SK-N-SH (cell line): ENCODE results near the gene RASSF4. TPM values are rescaled to one million over a fixed set of nuclear protein-coding genes. Genes with fewer than 3 reads are reported as not detected.

Source experiments
- CTCF ChIA-PET: fragments of 300-600, 350-600 bp; formaldehyde crosslinking; extraction: SDS; loops from one replicate; lab custom pipeline; 2021; lab: Yijun Ruan, JAX
- POLR2A ChIA-PET: fragments of 350-600 bp; sonication (Branson Sonifier 250); formaldehyde crosslinking; extraction: SDS; loops from one replicate; lab custom pipeline; 2020; ENCODE audit warnings: antibody characterized with exemption, inconsistent platforms; lab: Yijun Ruan, JAX
- DNase-seq: peaks from one replicate; pipeline ENCODE4 v3.0.0; 2012
- H2AFZ ChIP-seq: fragments of 200-600 bp; sonication (generic); 2 replicates; pipeline ENCODE4 v1.8.1; 2016; ENCODE audit warnings: antibody characterized with exemption, mild to moderate bottlenecking, low read depth
- H3F3A ChIP-seq: fragments of 200-600 bp; sonication (generic); replicated peaks from 2 replicates; pipeline ENCODE3; 2016; ENCODE audit warnings: antibody characterized with exemption, mild to moderate bottlenecking; ENCODE audit not compliant: insufficient read depth
- H3K27ac ChIP-seq, 2 experiments: fragments of 200-500 bp in 1 of 2; fragments of 200-600 bp in 1 of 2; sonication (Bioruptor generic) in 1 of 2; sonication (generic), shearing (Covaris generic) in 1 of 2; 2 replicates each; pipeline versions ENCODE4 v1.5.1 to v1.6.1; 2014 to 2016; ENCODE audit warnings: low read depth in 2 of 2, inconsistent platforms in 1 of 2, low read length in 1 of 2, mild to moderate bottlenecking in 1 of 2, mixed read lengths in 1 of 2
- H3K27me3 ChIP-seq: fragments of 200-600 bp; sonication (generic), shearing (Covaris generic); 2 replicates; pipeline ENCODE4 v1.6.1; 2016; ENCODE audit warnings: mixed run types; ENCODE audit not compliant: insufficient read depth
- H3K36me3 ChIP-seq, 2 experiments: fragments of 200-500 bp in 1 of 2; fragments of 200-600 bp in 1 of 2; sonication (Bioruptor generic) in 1 of 2; sonication (generic) in 1 of 2; replicated peaks in 1 of 2; 2 replicates each; pipeline versions ENCODE3 to v1.5.1; 2014 to 2016; ENCODE audit warnings: low read length in 1 of 2, mild to moderate bottlenecking in 1 of 2; ENCODE audit not compliant: insufficient read depth in 2 of 2, control insufficient read depth in 1 of 2
- H3K4me1 ChIP-seq, 2 experiments: fragments of 200-500 bp in 1 of 2; fragments of 200-600 bp in 1 of 2; sonication (Bioruptor generic) in 1 of 2; sonication (generic), shearing (Covaris generic) in 1 of 2; 2 replicates each; pipeline versions ENCODE4 v1.5.1 to v1.6.1; 2014 to 2016; ENCODE audit warnings: low read depth in 1 of 2, low read length in 1 of 2, mixed run types in 1 of 2; ENCODE audit not compliant: insufficient read depth in 2 of 2, control insufficient read depth in 1 of 2
- H3K4me2 ChIP-seq: fragments of 200-600 bp; sonication (generic), shearing (Covaris generic); 2 replicates; pipeline ENCODE4 v1.6.1; 2017; ENCODE audit warnings: mixed run types
- H3K4me3 ChIP-seq, 2 experiments: fragments of 200-500 bp in 1 of 2; fragments of 200-600 bp in 1 of 2; sonication (Bioruptor generic) in 1 of 2; sonication (generic), shearing (Covaris generic) in 1 of 2; 2 replicates each; pipeline versions ENCODE4 v1.5.1 to v1.8.1; 2014 to 2016; ENCODE audit warnings: low read depth in 2 of 2, inconsistent platforms in 1 of 2, low read length in 1 of 2, mild to moderate bottlenecking in 1 of 2, mixed read lengths in 1 of 2, moderate library complexity in 1 of 2
- H3K79me2 ChIP-seq: fragments of 200-600 bp; sonication (generic); 2 replicates; pipeline ENCODE4 v1.8.1; 2017; ENCODE audit warnings: mild to moderate bottlenecking; ENCODE audit not compliant: insufficient read depth
- H3K9ac ChIP-seq: fragments of 200-600 bp; sonication (generic); 2 replicates; pipeline ENCODE4 v1.6.1; 2017; ENCODE audit warnings: mixed run types
- H3K9me2 ChIP-seq: fragments of 200-600 bp; sonication (generic); 2 replicates; pipeline ENCODE4 v1.6.1; 2017; ENCODE audit warnings: mixed run types
- H3K9me3 ChIP-seq: fragments of 200-600 bp; sonication (generic); 2 replicates; pipeline ENCODE4 v1.6.1; 2017; ENCODE audit warnings: mixed run types, mild to moderate bottlenecking, moderate library complexity
- H4K20me1 ChIP-seq: fragments of 200-600 bp; sonication (generic); 2 replicates; pipeline ENCODE4 v1.6.1; 2017; ENCODE audit warnings: mild to moderate bottlenecking, mixed run types; ENCODE audit not compliant: insufficient read depth
- ELF1 ChIP-seq: IDR thresholded peaks from 2 replicates; pipeline ENCODE4 v1.4.0; 2012
- FOXM1 ChIP-seq: IDR thresholded peaks from 2 replicates; pipeline ENCODE4 v1.4.0; 2012; ENCODE audit warnings: low read depth, mild to moderate bottlenecking
- MEF2A ChIP-seq: IDR thresholded peaks from 2 replicates; pipeline ENCODE4 v1.4.0; 2012; ENCODE audit warnings: low read depth, borderline replicate concordance
- NFIC ChIP-seq: IDR thresholded peaks from 2 replicates; pipeline ENCODE4 v1.4.0; 2012; ENCODE audit warnings: borderline replicate concordance
- RCOR1 ChIP-seq: fragments of 150-350 bp; IDR thresholded peaks from 2 replicates; pipeline ENCODE4 v1.6.1; 2017; ENCODE audit warnings: antibody characterized with exemption, low read length
- SIN3A ChIP-seq: IDR thresholded peaks from 2 replicates; pipeline ENCODE4 v1.6.1; 2012; ENCODE audit warnings: low read depth, mild to moderate bottlenecking, low read length, moderate library complexity, borderline replicate concordance
- WGBS: methylation state at CpG from one replicate; pipeline ENCODE4 v1.1.6; 2017; ENCODE audit warnings: low lambda C conversion rate; 5-methylcytosine and 5-hydroxymethylcytosine counted together
- polyA plus RNA-seq, 3 experiments: library from polyadenylated mRNA; depleted of rRNA; stranded (reverse); fragments of >200 nt; gene quantifications; 2 replicates each; pipeline ENCODE4 v1.2.3, GENCODE V29; 2012
- TF ChIP-seq, protein P1 (sequence below): fragments of 150-350 bp; IDR thresholded peaks from 2 replicates; pipeline ENCODE4 v1.6.1; 2016; ENCODE audit warnings: mild to moderate bottlenecking, low read depth, low read length

The RASSF4 gene
- polyA plus RNA-seq, 1 of the 3 experiments (the other 2 are of a cell fraction) = 11.0 TPM

DNA sequence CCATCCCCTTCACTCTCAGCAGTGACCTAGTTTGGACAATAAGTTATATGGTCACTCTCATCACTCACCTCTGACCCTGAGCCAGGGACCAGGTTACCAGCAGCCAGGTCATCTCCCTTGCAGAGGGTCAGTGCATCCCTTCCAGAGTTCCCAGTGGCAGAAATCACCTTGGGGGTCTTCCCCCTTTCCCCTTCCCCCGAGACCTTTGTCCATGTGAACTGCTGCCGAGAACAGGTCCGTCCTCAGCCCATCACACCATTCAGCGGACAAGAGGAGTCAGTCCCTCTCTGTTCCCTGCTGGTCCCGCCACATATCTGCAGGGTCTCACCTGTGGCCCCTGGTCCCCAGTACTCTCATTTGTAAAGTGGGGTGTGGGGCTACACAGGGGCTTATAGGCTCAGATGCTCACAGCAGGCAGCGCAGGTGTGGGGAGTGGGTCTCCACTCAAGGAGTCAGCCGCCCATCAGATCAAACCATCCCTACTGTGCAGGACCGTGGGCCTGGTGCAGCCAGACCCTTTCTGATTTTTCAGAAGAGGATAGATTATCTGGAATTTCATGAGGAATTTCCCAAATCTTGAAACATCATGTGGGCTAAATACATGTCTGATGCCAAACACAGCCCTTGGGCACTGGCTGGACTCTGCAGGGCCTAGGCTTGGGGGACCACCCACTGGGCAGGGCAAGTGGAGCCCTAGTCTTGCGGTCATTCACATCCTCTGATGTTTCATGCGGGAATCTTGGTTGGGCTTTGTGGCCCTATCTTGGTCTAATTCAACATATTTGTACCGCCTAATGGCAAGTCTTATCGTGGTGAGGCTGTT is 12.5 kb downstream of the RASSF4 start:
- Histone ChIP-seq H3K36me3 (peaks cover 0 to 11% of the 10 kb centered on the region in 2 experiments), H3K9me3 (no peaks in the 10 kb centered on the region), H3K4me1 (peaks cover 14 to 22% of the 10 kb centered on the region in 2 experiments; a peak in 3 of 4 replicates), H3F3A (no peaks in the 10 kb centered on the region), H3K27me3 (no peaks in the 10 kb centered on the region), H4K20me1 (no peaks in the 10 kb centered on the region), H2AFZ (no peak overlapping the region), H3K4me2 (no peak overlapping the region), H3K9ac (no peak overlapping the region), H3K27ac (no peak overlapping the region; a peak in 1 of 4 replicates), H3K4me3 (no peak overlapping the region), H3K79me2 (no peaks in the 10 kb centered on the region), H3K9me2 (no peaks in the 10 kb centered on the region)
- ChIA-PET POLR2A (no interaction called here), CTCF (interaction anchor here (1.0 to 10.6 kb wide), 4 partner anchors 9 to 40 kb away, joined by 5 to 121 read pairs (median 6); no protein-coding TSS in a partner anchor)
- 97% methylated on average over 7 of the region's 12 CpGs for WGBS
- DNase-seq = no peak
- TF ChIP-seq ELF1 (no peak), NFIC (no peak), MEF2A (no peak)
- TF ChIP-seq, protein P1, sequence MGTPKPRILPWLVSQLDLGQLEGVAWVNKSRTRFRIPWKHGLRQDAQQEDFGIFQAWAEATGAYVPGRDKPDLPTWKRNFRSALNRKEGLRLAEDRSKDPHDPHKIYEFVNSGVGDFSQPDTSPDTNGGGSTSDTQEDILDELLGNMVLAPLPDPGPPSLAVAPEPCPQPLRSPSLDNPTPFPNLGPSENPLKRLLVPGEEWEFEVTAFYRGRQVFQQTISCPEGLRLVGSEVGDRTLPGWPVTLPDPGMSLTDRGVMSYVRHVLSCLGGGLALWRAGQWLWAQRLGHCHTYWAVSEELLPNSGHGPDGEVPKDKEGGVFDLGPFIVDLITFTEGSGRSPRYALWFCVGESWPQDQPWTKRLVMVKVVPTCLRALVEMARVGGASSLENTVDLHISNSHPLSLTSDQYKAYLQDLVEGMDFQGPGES = no peak

DNA sequence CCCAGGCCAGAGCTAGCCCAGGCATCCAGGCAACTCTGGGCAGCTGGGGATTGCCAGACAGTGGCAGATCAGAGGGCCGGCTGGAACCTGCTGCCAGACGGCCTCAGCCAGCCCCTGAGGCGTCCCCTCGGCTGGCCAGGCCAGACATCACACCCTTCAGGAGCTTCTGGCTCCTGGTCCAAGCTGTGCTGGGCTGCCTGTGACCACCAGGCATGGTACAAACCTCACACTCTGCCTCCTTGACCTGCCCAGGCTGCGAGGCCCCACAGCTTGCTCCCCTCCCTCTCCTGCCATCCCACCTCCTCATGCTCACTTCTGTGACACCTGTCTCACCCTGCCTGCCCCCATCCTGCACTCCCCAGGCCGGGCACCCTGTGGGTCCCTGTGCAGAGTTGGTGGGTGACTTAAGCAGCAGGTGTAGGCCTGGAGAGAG is 13.3 kb downstream of the RASSF4 start:
- ChIA-PET CTCF (interaction anchor here (1.1 to 10.6 kb wide), 3 partner anchors 9 to 40 kb away, joined by 5 to 121 read pairs (median 7); no protein-coding TSS in a partner anchor), POLR2A (no interaction called here)
- H3K9ac ChIP-seq = no peak overlapping the region
- H3K4me2 ChIP-seq = no peak overlapping the region
- H3K4me1 ChIP-seq = peaks cover 18 to 28% of the 10 kb centered on the region in 2 experiments; a peak in 3 of 4 replicates
- TF ChIP-seq RCOR1 (no peak), SIN3A (no peak), FOXM1 (no peak)
- WGBS = 67% methylated on average over 1 of the region's 6 CpGs
- peaks cover 6% of the 10 kb centered on the region for H3K79me2 ChIP-seq
- H3K9me2 ChIP-seq = no peaks in the 10 kb centered on the region
- H3K36me3 ChIP-seq = peaks cover 0 to 11% of the 10 kb centered on the region in 2 experiments
- no peak overlapping the region; a peak in 1 of 4 replicates for H3K27ac ChIP-seq
- H2AFZ ChIP-seq = no peak overlapping the region
- no peaks in the 10 kb centered on the region for H3K27me3 ChIP-seq
- no peaks in the 10 kb centered on the region for H3F3A ChIP-seq
- no peaks in the 10 kb centered on the region for H4K20me1 ChIP-seq
- no peaks in the 10 kb centered on the region for H3K9me3 ChIP-seq
- DNase-seq = no peak
- H3K4me3 ChIP-seq = no peak overlapping the region
